M059J (cell line): ENCODE results near the gene MAN1B1. TPM values are rescaled to one million over a fixed set of nuclear protein-coding genes. Genes with fewer than 3 reads are reported as not detected.

ENCODE experiments used
- DNase-seq: peaks from one replicate; pipeline ENCODE4 v3.0.0-alpha.2; 2012; ENCODE audit warnings: low read depth
- total RNA-seq: library from RNA; depleted of rRNA; stranded (reverse); fragments of >200 nt; shearing (Covaris generic); gene quantifications from 2 replicates; pipeline ENCODE4 v1.2.3, GENCODE V29; 2014

MAN1B1 gene
- total RNA-seq, 1 experiment from 2014 or later: 145 TPM

DNA sequence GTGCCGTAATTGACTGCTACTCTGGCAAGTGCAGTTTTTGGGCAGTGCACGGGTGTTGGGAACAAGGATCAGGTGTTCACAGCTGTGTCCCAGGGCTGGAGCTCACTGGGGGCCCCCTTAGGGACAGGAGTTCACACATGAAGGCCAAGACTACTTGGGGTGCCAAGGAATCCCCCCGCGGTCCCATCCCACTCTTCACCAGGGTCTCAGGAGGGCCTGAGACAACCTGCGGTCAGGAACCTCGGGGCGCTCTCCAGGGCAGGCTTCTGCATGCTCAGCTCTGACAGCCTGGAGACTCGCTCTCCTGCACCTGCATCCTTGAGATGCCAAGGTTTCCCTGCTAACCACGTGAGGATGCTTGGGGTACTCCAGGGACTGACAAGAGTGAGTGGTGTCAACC, 2.3 kb upstream of the MAN1B1 start:
- no peak for DNase-seq

DNA sequence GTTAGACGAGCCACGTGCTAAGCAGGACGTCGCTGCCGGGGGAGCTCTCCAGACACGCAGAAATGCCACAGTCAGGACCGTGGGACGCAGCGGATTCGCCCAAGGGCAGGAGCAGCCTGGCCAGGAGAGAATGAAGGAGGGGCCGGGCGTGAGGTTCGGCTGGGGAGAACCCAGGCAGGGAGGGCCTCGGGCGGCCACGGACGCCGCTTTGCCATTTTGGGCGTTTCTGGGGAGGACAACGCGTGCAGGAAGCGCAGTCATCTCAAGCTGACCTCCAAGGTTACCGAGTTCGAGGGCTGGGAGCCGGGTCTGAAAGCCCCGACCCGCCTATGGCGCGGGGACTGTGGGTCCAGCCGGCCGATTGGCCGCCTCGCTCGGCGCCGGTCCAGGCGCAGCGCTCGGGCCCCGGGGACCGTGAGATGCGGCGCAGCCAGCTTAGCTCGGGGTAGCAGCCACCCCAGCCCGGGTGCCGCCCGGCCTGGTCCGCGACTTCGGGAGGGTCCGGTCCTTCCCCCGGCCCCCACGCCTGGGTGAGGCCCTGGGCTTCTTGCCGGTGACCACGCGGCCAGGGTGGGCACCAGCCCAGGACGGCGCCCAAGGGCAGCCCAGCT, 760 bp upstream of the MAN1B1 start:
- DNase-seq: peak; percentile 76

DNA sequence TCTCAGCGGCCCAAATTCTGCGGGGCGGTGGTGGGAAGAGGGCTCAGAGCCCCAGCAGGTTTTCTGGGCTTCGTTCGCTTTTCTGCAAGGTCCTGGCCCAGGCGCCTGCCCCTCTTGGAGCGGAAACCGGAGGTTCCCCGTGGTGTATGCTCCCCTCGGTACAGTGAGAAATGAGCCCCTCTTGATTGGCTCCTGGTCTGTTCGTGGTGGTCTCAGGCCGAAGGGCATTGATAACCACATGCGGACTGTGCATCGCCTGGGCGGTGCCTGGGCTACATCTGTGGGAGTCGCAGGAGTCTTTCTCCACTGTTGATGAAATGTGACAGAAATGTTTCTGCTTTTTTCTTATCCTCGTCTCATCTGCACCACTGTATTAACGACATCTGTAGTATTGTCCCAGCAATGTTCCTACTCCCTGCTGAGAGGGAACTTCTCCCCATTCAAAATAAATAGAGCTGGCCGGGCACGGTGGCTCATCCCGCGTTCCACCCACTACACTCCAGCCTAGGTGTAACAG, 682 bp downstream of the MAN1B1 start:
- DNase-seq: no peak

DNA sequence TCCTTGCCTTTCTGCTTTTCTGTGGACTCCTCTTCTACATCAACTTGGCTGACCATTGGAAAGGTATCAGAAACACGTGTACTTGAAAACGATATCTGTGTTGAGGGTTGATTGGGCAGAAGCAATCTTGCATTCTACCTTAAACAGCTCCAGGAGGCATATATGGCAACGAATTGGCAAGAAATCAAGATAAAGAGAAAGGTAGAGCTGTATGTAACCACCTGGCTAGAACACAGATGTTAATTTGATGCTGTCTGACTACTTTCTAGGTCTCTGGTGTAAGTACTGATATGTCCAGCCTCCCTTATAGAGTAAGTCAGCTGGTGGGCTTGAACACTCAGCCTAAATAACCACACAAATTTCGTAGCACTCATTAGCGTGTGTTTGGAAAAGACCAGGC, 1.3 kb downstream of the MAN1B1 start:
- no peak for DNase-seq

DNA sequence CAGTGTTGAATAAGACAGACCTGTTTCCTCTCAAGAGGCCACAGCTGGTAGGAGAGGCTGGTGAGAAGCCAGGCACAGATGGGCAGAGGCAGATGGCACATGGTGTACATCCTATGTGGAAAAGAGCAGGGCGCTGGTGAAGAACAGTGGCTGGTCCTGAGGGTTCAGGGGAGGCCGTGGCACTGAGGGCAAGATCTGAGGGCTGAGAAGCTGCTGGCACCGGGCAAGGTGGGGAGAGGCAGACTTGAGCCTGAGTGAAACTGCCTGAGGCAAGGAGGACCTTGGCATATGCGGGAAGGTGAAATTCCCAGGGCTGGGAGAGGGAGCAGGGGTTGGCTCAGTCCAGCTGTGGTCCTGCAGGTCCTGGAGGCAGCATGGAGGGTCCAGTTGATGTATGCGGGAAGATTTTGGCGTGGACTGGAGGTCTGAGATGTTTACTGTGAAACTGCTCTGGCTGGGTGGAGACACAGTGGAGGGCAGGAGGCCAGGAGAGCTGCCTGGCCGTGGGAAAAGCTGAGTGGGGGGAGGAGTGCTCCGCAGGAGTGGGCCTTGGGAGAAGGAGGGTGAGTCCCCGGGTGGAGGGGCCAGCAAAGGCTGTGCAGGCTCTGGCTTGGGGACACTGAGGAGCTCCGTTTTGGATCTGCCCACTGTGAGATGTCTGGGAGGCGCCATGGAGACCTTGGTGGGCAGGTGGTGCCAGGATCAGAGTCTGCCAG, 2.6 kb downstream of the MAN1B1 start:
- DNase-seq: no peak

DNA sequence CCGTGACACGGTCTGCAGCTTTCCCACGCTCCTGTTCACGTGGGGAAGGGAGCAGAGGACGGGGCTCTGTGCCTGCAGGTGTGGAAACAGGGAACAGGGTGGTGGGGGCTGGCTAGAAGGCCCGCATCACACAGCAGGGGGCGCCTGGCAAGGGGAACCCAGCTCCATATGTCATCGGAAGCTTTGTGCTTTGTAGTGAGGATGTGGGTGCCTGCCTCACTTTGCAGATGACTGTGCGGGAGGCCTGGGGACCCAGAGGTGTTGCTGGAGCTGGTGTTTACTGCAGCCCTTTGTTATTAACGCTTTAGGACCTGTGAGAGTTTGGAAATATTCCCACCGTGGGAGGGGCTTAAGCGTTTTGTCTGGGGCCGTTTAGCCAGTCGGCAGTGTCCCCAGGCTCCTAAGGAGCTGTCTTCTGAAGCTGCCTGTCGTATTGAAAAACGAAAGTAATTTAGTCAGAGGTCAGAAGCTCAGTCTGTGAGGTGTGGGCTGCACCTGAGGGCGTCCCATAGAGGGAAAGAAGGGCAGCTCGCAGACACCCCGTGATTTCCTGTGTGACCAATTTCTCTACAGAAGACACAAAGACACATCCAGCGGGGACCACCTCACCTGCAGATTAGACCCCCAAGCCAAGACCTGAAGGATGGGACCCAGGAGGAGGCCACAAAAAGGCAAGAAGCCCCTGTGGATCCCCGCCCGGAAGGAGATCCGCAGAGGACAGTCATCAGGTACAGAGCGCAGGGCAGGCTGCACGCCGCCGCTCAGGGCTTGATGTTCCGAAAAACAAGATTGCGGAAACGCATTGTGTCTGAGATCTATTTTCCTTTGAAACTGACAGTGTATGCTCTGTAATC, 9.1 kb downstream of the MAN1B1 start:
- no peak for DNase-seq

DNA sequence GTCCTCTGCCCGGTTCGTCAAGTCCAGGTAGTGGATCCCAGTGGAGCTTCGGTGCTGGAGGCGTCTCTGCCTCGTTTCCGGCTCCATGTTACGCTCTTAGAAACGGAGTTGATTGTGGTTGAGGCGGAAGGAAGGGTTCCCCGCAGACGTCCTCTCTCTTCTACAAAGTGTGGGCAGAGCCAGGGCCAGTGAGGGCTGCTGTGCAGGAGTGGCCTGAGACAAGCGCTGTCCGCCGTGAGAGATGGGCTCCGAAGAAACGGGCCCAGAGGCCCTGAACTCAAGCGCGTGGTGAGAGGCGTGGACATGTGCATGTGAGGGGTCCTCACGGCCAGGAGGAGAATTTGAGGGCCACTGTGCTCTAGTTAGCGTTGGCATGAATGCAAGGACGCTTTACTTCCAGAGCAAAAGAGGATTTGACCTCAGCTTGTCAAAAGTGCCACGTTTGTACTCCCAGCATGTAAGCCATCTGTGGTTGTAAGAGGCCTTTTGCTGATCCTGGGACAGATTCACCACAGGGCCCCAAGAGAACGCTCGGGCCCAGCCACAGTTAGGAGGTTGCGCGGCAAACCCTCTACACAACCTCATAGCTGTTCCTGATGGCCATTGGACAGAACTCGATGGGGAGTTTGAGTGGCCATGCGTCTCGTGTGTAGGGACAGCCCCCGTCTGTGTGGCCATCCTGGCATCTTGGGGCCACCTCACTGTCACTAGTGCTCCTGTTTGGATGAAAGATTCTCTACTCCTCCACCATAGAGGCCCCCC, 10.2 kb downstream of the MAN1B1 start:
- no peak for DNase-seq

DNA sequence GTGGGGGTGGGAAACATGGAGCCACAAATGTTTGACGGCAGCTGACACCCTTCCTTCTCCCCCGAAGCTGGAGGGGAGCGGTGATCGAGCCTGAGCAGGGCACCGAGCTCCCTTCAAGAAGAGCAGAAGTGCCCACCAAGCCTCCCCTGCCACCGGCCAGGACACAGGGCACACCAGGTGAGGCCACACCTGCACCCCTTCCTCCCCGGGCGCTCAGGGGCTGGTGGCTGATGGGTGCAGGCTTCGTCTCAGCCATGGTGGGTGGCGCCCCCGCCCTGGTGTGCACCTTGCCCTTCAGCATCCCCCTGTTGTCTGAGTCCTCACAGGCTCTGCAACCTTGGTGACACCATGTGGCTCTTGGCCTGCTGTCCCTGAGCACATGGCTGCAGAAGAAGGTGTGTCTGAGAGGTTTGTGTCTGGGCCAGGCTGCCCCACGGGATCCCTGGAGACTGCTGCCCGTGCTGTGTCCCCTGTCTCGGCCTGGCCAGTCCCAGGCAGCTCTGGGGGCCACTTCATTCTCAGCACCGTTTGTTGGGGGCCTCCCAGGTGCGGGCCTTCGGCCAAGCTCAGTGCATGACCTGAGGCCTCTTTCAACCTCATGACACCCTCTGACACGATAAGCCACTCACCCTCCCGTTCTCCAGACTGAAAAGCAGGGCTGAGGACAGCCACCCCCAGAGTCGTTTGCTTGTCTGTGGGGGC, 11.1 kb downstream of the MAN1B1 start:
- DNase-seq: no peak

DNA sequence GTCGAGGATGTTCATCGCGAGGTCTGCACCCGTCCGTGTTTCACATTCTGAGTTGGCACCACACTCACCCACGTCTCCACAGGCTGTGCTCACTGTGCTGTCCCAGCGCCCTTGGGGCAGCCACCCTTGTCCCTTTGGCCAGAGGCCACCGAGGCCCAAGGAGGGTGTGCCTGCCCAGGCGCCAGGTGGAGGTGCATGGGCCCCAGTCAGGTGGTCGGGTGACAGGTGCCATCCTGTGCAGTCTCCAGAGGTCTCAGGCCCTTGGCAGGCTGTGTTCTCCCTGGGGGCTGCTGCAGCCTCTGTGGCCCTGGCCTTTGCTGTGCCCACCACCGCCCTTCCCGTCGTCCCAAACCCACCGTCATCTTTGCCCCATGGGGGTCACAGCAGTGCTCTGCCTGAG, 12.4 kb downstream of the MAN1B1 start:
- no peak for DNase-seq

DNA sequence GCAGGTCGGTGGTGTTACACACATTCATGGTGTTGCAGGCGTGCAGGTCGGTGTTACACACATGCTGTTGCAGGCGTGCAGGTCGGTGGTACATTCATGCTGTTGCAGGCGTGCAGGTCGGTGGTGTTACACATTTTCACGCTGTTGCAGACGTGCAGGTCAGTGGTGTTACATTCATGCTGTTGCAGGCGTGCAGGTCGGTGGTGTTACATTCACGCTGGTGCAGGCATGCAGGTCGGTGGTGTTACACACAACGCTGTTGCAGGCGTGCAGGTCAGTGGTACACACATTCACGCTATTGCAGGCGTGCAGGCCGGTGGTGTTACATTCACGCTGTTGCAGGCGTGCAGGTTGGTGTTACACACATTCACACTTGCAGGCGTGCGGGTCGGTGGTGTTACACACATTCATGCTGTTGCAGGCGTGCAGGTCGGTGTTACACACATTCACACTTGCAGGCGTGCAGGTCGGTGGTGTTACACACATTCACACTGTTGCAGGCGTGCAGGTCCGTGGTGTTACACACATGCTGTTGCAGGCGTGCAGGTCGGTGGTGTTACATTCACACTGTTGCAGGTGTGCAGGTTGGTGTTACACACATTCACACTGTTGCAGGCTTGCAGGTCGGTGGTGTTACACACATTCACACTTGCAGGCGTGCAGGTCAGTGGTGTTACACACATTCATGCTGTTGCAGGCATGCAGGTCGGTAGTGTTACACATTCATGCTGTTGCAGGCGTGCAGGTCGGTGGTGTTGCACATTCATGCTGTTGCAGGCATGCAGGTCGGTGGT, 16.6 kb downstream of the MAN1B1 start:
- DNase-seq: no peak

DNA sequence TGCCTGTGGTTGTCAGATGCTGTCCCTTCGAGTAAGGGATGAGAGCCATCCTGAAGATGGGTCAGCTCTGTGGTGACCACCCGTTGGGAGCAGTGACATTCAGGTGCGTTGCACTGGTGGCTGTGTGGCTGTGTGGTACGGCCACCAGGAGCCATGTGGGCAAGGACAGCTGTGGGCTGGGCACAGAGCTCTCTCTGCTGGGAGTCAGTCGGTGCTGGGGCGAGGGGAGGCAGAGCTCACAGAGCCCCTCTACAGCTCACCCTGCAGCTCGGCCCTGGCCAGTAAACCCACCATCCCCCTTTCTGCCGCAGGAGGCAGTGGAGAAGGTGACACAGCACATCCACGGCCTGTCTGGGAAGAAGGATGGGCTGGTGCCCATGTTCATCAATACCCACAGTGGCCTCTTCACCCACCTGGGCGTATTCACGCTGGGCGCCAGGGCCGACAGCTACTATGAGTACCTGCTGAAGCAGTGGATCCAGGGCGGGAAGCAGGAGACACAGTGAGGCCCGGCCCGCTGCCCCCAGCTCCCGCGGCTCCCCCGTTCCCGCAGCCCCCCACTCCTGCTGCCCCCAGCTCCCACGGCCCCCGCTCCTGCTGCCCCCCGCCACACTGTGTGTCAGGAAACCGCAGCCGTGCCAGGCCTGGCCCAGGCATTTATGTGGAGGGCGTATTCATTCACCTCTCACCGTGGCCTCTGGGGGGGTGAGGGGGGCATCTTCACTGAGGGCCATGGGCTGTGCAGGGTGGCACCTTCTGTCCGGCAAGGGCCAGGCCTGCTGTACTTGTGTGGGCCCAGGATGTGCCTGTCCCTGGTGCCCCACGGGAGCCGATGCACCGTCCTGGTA, 19.3 kb downstream of the MAN1B1 start:
- DNase-seq: no peak

DNA sequence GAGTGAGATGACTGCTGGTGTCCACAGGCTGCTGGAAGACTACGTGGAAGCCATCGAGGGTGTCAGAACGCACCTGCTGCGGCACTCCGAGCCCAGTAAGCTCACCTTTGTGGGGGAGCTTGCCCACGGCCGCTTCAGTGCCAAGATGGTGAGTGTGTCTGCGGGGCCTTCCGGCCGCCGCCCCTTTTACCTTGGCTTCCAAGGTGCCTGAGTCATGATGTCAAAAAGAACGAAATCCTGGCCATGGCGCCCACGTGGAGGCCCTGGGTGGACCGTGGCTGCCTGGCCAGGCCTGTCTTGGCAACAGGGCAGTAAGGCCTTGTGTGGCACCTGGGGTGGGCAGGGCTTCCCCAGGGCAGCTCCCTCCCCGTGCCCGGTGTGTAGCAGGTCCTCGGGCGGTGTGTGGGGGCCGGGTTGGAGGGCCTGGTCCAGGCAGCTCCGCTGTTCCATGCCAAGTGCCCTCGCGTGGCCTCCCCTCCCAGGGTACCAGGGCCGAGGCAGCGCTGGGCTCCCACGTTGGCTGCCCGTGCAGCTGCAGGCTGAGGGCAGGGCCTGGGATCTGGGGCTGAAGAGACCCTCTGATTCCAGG, 20.0 kb downstream of the MAN1B1 start:
- DNase-seq: no peak

DNA sequence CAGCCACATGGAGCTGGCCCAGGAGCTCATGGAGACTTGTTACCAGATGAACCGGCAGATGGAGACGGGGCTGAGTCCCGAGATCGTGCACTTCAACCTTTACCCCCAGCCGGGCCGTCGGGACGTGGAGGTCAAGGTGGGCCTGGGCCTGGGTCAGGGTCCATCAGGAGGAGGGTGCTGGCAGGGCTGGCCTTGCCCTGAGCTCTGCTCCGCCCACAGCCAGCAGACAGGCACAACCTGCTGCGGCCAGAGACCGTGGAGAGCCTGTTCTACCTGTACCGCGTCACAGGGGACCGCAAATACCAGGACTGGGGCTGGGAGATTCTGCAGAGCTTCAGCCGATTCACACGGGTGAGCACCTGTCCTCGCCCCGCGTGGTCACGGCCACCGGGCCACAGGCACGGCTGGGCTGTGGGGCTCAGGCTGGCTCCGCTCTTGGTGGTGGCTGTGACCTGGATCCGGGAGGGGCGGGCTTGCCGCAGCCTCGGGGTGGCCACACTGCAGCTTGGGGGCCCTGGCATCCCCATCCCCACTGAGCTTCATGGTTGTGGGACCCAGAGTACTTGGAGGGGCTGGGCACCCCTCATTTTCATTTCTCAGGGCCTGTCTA, 20.6 kb downstream of the MAN1B1 start:
- DNase-seq: no peak

DNA sequence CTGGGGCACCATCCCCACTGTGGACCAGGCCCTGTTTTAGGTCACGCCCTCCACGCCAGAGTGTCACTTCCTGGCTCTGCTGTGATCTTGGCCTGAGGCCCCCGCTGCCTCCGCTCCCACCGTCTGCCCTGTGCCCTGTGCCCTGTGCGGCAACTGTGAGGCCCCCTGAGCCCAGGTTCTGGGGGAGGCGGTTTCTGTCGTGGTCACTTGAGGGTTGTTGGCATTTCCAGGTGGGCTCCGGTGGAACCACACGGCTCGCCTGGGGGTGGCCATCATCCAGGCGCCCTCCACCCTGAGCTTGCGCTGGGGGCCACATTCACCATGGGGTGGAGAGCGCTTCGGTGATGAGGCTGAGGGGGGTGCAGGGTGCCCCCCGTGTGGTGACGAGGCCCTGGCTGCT, 21.2 kb downstream of the MAN1B1 start:
- no peak for DNase-seq

DNA sequence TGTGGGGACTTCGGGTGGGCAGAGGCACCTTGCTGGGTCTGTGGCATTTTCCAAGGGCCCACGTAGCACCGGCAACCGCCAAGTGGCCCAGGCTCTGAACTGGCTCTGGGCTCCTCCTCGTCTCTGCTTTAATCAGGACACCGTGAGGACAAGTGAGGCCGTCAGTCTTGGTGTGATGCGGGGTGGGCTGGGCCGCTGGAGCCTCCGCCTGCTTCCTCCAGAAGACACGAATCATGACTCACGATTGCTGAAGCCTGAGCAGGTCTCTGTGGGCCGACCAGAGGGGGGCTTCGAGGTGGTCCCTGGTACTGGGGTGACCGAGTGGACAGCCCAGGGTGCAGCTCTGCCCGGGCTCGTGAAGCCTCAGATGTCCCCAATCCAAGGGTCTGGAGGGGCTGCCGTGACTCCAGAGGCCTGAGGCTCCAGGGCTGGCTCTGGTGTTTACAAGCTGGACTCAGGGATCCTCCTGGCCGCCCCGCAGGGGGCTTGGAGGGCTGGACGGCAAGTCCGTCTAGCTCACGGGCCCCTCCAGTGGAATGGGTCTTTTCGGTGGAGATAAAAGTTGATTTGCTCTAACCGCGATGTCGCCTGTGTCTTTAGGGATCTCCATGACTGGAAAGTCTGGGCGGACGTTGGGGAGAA, 21.9 kb downstream of the MAN1B1 start:
- DNase-seq: no peak

DNA sequence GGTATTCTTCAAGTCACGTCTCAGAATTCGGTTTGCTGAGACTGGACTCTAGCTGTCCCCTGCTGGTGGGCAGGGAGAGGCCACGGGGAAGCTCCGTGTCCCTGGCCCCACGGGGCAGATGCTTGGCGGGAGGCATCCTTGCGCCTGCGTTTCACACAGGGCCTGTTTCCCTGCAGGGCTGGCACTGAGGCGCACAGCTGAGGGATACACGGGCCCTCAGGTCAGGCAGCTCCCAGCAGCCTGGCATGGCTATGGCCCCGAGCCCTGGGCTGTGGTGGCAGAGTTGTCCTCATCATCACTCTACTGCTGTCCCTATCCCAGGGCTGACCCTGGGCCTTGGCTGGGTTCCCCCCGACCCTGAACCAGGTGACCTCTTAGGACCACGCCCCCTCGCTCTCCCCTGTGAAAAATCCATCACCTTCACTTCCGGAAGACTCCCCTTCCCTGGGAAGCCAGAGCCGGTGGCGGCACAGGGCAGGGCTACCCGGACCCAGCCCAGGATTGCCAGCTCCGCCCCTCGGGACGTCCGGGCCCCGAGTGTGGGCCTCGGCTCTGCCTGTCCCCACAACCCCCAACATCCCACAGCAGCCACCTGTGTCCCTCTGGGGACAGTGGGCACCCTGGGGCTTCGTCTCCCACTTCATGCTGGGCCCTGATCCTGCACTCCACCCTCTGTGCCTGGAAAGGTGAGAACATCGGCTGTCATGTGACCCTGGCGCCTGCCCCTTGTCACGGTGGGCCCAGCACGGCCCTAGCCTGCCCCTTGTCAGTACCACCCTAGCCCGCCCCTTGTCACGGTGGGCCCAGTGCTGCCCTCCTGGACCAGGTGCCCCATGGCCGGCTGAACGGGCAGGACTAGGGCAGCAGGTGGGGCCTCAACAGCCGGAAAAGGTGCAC, 22.7 kb downstream of the MAN1B1 start:
- DNase-seq: no peak
